Measurements from ENCODE around the gene NGB.

NGB gene

DNA sequence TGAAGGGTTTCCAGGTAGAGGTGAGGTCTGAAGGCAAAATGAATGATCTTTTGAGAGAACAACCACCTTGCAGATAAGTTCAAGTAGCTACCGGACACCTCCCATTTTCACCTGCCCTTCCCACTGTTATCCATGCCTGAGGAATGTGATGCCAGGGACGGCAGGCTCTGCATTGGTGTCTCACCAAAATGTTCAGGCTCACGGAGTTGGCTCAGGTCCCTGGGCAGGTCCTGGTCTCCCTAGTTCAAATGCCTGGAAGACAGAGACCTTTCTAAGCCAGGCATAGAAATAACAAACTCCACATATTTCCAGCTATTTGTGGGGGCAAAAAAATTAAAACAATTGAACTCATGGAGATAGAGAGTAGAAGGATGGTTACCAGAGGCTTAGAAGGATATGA is 53.5 kb downstream of the NGB start:
- H3K9me2 ChIP-seq (replicated peaks; ENCODE audit: low read depth, low read length) = no peaks in the 10 kb centered on the region
- H4K20me1 ChIP-seq (ENCODE audit: insufficient read depth, low read length, poor library complexity, severe bottlenecking) = no peaks in the 10 kb centered on the region
- no peak overlapping the region for H3K4me2 ChIP-seq (ENCODE audit: low read depth, low read length, poor library complexity, severe bottlenecking)
- H3F3A ChIP-seq (ENCODE audit: low read depth) = no peaks in the 10 kb centered on the region
- H3K9me3 ChIP-seq (ENCODE audit: insufficient read depth, low read depth, low read length) = no peaks in the 10 kb centered on the region
- no peaks in the 10 kb centered on the region for H3K4me1 ChIP-seq (ENCODE audit: insufficient read depth, low read length, poor library complexity, severe bottlenecking)
- TF ChIP-seq EZH2phosphoT487 (IDR thresholded peaks at IDR 0.05; ENCODE audit: borderline replicate concordance) = no peak
- TF ChIP-seq, protein P1, sequence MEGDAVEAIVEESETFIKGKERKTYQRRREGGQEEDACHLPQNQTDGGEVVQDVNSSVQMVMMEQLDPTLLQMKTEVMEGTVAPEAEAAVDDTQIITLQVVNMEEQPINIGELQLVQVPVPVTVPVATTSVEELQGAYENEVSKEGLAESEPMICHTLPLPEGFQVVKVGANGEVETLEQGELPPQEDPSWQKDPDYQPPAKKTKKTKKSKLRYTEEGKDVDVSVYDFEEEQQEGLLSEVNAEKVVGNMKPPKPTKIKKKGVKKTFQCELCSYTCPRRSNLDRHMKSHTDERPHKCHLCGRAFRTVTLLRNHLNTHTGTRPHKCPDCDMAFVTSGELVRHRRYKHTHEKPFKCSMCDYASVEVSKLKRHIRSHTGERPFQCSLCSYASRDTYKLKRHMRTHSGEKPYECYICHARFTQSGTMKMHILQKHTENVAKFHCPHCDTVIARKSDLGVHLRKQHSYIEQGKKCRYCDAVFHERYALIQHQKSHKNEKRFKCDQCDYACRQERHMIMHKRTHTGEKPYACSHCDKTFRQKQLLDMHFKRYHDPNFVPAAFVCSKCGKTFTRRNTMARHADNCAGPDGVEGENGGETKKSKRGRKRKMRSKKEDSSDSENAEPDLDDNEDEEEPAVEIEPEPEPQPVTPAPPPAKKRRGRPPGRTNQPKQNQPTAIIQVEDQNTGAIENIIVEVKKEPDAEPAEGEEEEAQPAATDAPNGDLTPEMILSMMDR (conservative IDR thresholded peaks at IDR 0.05; ENCODE audit: low read length) = no peak
- H2AFZ ChIP-seq (ENCODE audit: low read length) = no peak overlapping the region
- no peak overlapping the region for H3K9ac ChIP-seq (ENCODE audit: low read depth, low read length, poor library complexity, severe bottlenecking)
- H3K27me3 ChIP-seq (ENCODE audit: insufficient read depth, low read length, poor library complexity, severe bottlenecking) = no peaks in the 10 kb centered on the region
- H3K79me2 ChIP-seq (ENCODE audit: insufficient read depth, low read length) = no peaks in the 10 kb centered on the region
- H3K36me3 ChIP-seq (ENCODE audit: insufficient read depth, low read length) = no peaks in the 10 kb centered on the region
- H3K4me3 ChIP-seq (ENCODE audit: low read length, poor library complexity, severe bottlenecking) = no peak overlapping the region

Measured in Loucy (cell line).